Stimulated activated CD8-positive, alpha-beta memory T cell treated with anti-CD3 and anti-CD28 coated beads, Interleukin-2, amount 100 ng/mL, for 1 hour (primary cell): ENCODE data around the gene MGAM2.
"Not testable (repeated sequence)": the region's sequence is repeated elsewhere in the genome, so short reads cannot be mapped to it uniquely, and the experiment has no call there.

Source experiments
- DNase-seq, 2 donors: peaks; one replicate each; pipeline ENCODE4 v3.0.0-alpha.2; 2020; ENCODE audit warnings: low read depth in 2 of 2

MGAM2 gene

DNA sequence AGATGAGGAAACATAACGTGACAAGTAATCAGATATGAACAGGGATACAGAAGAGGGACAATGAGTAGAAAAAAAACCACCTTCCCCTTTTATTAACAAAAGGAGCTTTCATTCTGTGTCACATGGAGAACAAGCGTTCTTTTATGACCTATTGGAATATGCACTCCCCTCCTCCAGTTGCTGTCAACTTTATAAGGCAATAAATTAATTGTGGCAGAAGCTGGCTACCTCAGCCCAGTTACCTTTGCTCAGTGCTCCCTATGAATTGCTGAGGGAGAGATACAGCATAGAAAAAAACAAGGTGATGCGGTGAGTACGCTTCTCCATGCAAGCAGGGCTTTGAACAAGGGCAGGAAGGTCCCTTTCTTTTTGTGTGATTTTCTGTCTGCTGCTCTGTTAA is at the start of gene MGAM2:
Gene MGAM2, plus strand, starts transcription at position 220 of the 400 bp plus-strand sequence. CDS start 5,156 bp downstream, outside the sequence.
- no peak for DNase-seq

DNA sequence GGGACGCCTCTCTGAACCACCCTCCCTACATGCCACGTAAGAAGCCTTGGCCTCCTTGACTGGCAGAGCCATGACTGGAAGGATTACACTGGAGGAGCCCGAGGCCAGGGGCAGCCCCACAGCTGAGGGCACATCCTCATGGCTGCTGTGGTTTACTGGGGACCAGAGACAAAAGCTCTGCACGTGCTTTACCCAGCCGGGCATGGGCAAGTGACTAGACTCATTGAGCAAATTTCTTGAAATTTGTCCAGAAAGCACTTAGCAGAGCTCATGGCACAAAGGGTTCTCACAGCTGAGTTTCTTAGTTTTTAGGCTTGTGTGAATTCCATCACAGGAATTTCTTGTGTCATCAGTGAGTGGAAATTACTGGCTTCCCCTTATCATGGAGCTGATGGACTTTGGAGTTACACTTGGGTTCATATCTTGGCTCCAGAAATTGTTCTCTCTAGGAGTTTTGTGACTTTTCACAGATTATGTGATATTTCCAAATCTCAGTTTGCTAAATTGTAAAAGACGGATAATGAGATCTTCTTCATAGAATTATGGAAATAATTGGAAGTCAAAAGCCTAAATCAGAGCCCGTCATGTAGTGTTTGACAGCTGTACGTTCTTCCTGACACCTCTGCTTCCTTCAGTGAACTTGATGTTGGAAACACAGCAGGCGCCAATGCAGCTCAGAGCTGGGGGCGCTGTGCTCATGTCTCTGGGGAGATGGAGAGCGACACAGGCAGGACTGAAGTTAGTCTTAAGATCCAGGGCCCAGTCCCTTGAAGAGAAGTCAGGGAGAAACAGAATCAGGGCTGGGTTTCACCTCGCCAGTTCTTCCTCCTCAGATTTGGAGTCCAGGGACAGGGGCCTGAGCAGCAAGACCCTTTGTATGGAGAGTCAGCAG is 47.7 kb upstream of the MGAM2 start:
- DNase-seq = no peak

DNA sequence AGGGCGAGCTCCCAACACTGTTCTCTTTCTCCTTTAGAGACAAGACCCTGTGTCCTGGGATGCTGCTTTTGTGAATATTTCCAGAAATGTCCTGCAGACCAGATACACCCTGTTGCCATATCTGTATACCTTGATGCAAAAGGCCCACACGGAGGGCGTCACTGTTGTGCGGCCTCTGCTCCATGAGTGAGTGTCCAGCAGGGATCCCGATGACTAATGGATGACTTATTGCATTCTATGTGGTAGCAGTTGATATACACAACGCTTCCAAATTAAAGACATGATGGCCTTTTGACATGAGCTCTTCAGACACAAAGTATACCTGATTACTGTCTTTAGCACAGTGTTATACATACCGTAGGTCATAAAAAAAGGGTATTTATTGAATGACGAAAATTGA is 45.0 kb upstream of the MGAM2 start:
- no peak for DNase-seq

DNA sequence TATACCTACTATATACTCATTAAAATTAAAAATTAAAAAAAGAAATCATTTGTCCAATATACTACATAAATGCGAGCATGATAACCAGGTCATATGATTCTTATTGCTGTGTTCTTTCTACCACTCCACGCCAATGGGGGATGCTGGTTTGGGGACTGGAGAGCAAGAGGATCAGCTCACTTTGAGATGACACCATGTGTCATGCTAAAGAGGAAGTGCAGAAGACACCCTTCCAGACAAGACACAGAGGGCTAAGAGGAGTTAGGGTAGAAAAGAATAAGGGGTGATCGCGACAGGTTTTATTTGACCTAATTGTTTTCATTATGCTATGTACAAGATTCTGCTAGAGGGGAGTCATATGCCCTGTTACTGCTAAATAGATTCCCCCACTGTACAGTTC is 33.8 kb upstream of the MGAM2 start:
- DNase-seq = no peak

DNA sequence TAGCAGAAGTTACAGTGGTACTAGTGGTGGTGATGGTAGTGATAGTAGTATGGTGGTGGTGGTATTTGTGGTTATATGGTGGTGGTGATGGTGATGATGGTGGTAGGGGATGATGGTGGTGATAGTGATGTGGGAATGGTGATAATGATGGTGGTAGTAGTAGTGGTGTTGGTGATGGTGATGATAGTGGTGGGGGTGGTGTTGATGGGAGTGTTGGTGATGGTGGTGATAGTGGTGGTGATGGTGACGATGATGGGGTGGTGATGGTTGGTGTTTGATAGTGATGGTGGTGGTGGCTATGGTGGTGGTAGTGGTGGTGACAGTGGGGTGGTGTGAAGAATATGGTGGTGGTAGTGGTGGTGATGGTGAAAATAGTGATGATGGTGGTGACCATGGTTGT is 27.9 kb upstream of the MGAM2 start:
- no peak for DNase-seq

DNA sequence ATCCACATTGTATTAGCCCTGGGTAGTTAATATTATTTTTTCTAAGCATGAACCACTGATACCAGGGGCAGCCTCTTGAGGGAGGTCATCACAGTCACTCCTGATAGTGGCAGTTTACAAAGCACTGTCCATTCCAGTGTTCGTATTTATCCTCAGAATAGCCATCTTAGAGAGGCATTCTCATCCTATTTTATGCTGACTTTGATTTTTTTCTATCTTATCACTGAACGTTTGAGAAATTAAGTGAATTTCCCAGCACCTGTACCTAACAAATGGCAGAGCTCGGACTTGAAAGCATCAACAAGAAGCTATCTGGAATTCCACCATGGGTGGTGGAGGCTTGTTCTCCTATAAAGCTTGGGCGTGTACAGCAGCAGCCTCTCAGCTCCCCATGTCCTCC is 26.1 kb upstream of the MGAM2 start:
- DNase-seq = no peak

DNA sequence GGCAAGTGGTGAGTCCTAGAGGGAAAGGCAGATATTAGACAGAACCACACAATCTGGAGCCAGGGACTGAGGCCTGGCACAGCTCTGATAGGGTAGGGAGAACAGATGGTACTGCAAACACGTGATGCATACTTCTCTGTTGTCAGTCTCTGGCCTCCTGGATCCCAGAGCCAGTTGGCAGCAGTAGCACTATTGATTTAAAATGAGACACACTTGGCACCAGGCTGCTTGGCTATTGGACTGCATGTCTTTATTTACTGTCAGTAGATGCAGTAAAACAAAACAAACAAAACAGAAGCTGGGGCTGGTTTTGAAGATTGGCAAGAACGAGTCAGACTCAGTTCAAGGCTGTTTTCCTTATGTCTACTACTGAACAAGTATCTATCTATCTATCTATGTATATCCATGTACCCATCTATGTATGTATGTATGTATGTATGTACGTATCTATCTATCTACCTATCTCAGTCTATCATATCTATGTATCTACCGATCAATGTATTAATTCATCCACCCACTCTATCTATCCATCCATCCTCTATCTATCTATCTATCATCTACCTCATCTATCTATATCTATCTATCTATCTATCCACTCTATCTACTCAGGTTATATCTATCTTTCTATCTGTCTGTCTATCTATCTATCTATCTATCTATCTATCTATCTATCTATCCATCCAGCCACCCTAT is 23.4 kb upstream of the MGAM2 start:
- DNase-seq = no peak

DNA sequence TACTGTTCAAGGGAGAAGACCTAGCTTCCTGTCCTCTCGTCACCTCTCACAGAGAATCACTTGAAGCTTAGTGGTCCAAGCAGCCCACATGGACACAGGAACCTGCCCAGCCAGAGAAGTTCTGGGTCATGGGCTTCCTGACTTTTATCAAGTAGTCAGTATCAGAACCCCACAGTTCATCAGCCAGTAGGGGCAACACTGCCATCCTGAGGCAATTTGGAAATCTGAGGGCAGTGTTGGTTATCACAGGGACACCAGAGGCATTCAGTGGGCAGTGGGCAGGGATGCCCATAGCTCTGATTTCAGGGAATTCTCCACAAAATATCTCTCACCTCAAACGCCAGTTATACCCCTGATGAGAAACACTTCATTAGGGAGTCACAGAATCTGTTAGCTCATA is 22.5 kb upstream of the MGAM2 start:
- DNase-seq = no peak

DNA sequence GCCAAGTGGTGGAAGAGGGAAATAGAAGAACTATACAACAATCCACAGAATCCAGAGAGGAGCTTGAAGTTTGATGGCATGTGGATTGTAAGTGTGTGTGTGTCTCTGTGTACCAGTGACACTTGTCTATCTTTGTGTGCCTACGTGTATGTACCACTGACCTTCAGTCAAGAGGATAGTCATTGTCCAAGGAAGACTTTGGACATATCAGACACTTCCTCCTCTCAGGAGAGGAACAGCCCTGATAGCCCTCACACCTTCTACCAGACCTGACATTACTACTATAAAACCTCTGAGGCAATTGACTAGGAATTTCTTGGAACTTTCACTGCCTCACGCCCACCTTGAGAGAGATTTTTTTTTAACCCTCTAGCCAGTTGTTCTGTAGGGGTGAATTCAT is 19.6 kb upstream of the MGAM2 start:
- no peak for DNase-seq

DNA sequence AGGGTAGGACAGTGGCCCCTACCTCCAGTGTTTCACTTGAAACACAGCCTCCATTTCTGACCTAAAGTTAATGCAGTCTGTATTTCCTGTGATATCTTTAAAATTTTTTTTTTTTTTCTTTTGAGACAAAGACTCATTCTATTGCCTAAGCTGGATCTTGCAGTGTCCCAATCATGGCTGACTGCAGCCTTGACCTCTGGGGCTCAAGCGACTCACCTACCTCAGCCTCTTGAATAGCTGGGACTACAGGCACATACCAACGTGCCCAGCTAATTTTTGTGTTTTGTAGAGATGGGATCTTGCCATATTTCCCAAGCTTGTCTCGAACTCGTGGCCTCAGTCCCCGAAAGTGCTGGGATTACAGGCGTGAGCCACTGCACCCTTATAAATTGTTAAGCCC is 16.7 kb upstream of the MGAM2 start:
- DNase-seq = no peak

DNA sequence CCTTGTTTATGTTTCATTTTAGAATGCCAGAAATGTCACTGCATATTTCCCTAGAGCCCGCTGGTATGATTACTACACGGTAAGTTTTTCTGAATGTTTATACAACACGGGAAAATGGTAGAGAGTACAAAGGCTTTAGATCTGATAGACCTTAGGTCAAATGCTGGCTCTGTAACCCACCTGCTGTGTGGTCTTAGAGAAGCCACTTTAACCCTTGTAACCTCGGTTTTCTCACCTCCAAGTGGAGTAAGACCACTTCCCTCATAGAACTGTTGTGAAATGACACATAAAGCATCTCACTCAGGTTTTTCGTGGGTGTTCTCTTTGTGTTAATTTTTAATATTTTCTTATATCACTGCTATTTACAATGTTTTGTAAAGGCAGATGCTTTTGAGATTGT is 13.9 kb upstream of the MGAM2 start:
- no peak for DNase-seq

DNA sequence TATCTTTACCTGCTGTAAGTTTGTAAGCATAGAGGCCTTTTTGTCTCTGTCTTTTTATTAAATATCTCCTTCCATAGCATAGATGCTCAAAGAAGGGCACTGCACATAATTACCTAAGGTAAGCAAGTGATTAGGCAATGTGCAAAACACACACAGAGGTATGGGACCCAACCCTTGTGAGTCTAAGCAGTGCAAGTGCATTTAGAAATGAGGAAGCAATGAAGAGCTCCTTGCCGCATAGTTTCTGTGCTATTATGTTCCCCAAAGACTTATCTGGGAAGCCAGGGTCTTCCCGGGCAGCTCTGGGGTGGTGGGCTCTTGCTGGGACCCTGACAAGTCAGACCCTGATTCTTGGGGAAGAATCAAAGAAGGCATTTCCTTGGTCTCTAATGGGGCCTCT is 13.5 kb upstream of the MGAM2 start:
- no peak for DNase-seq

DNA sequence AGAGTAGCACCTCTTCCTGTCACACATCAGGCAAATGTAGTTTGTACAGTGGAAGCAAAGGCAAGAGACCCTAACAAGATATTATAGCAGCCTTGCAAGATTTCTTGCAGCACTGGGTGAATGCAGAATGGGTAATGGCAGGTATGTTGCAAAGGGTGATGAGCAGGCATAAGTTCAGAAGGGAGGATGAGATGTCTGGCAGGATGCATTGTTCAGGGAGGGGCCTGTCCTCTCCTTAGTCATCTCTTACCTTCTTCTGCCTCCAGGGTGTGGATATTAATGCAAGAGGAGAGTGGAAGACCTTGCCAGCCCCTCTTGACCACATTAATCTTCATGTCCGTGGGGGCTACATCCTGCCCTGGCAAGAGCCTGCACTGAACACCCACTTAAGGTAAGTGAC is 12.2 kb upstream of the MGAM2 start:
- DNase-seq = not testable (repeated sequence)

DNA sequence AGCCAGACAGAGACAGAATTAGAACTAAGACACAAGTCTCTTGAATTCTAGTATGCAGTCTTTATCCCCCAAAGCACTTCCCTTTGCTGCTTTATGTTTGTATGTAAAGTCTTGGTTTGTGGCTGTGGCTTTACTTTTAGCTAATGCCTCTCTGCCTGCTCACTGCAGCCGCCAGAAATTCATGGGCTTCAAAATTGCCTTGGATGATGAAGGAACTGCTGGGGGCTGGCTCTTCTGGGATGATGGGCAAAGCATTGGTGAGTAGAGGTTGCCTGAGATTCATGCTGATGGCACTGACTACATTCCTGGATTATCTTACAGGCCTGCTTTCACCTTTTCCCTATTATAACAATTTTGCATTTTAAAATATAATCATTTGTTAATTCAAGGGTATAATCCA is 10.9 kb upstream of the MGAM2 start:
- DNase-seq = no peak

DNA sequence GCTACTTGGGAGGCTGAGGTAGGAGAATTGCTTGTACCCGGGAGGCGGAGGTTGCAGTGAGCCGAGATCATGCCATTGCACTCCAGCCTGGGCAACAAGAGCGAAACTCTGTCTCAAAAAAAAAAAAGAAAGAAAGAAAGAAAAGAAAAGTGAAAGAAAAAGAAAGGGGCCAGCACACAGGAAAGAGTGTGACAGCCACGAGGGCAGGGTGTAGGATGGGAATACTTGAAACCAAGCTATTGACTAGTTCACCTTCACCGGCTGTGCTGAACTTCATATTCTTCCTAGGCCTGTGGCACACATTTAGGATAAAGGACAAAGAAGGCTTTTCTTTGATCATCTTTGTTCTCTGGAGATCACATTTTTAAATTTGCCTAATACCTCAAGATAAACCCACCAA is 9.7 kb upstream of the MGAM2 start:
- DNase-seq = not testable (repeated sequence)

DNA sequence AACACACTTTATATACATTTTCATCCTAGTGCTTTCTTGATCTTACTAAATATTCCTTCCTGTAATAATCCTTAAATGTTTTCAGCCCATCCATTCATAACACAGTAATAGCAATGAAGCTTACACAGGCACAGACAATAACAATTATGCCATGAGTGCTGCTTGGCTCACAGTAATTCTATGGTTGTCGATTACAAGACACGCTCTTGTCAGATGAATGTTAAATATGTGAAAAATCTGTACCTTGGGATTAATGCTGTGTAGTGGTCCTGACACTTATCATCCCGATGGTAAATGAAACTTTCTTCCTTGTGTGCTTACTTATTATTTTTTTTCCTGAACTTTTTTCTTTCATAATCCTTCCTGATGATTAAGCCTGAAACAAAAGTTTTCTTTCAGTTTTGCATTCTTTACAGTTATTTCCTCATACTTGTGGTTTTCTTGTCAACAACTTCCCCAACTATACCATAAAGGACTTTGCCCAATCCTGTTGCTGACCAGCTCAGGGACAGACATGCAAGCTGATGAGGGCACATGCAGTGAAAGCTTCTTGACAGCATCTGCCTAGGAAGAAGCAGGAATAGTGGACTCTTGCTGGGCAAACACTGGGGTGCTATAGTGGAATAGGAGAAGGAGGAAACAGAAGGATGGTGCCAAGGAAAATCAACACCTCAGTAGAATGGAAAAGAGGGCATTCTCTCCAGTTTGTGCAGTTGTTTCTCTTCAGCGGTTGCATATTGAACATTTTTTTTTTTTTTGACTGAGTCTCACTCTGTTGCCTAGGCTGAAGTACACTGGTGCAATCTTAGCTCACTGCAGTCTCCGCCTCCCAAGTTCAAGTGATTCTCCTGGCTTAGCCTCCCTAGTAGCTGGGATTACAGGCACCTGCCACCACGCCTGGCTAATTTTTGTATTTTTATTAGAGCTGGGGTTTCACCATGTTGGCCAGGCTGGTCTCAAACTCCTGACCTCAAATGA is 6.7 kb upstream of the MGAM2 start:
- DNase-seq = no peak

DNA sequence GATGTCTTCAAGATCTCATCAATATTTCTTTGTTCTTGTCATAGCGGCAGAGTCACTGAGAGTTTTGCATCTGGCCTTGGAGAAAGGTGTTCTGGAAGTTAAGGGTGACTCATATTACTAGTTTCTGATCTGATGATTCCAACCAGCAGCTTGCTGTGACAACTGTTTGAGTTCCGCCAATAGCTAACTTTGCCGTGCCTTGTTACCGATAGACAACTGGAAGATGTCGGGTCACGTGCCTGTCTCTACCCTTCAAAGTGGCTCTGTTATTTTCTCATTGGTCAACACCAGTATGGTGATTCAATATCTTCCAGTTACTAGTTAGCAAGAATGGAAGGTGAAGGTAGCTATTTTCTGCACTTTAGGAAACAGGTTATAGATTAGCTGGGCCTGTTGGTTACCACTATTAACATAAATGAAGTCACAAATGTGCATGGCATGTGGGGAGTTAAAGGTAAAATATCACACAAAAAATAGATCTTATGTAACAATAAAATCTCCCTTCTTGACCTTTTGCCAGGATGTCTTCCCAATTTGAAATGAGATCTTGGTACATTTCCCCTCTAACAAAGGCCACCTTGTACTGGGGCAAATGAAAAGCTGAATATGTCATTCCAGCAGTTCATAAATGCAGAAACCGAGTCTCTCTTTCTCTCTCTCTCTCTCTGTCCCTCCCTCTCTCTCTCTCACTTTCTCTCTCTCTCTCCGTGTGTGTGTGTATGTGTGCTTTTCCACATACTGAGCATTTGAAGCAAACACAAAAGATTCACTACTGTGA is 2.6 kb upstream of the MGAM2 start:
- DNase-seq = no peak

DNA sequence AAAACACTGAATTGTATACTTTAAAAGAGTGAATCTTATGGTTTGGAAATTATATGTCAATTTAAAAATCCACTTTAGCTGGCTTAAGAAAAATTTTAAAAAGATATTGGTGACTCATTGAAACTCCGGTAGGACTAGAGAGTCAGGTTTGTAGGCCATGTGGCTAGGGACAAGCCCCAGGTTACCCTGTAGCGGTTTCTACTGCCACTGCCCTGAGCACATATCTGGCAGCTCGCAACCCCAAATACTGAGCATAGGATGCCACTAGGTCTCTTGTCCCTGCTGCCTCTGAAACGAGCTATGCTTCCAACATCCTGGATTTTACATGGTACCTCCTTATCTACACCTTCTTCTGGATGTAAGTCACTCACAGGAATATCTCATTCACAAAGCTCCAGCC is 1.4 kb upstream of the MGAM2 start:
- no peak for DNase-seq

DNA sequence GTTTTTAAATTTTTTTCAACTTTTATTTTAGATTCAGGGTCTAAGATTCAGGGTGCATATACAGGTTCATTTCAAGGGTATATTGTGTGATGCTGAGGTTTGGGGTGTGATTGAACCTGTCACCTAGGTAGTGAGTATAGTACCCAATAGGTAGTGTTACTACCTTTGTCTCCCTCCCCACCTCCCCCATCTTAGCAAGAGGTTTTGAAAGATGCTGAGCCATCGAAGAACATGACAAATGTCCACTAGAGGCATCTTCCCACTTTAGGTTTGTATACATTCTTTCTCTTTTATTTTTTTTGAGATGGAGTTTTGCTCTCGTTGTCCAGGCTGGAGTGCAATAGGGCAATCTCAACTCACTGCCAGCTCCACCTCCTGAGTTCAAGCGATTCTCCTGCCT is 880 bp upstream of the MGAM2 start:
- no peak for DNase-seq

DNA sequence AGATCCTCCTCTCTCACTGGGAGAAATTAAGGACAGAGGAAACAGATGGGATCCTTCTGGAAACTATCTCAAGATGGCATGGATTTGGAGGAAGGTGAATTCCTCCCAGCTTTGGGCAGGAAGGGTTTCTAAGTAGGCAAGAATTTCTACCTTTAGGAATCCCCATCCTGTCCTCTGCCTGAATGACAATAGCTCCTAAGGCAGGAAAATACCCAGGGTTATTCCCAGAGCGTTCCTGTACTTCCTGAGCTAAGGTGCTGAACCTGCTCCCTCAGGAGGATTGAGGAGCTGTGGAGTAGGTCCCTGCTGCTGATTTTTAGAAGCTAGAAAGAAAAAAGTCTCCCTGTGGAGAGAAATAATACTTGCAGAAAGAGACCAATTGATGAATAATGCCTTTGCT is 568 bp downstream of the MGAM2 start:
- DNase-seq = no peak

DNA sequence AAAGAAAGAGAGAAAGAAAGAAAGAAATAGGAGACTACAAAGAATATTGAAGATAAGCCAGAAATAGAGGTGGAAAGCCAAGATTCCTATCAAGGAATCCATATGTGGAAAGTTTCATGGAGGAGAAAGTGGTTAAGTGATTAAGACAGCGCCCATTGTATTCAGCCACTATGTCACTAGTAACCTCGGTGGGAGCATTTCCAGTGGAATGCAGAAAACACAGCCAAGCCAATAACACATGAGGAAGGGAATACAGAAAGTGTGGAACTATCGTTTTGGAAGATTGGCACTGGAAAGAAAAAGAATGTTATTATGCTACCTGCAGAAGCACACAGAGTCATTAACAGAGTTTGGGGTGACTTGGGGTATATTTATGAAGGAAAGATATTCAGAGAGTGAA is 2.7 kb downstream of the MGAM2 start:
- no peak for DNase-seq
